Gastroesophageal sphincter (tissue), 4 donors: ENCODE measurements around the gene CELA2B. TPM values are rescaled to one million over a fixed set of nuclear protein-coding genes. Genes with fewer than 3 reads are reported as not detected.

Source experiments
- ATAC-seq: fragments of 150-250 bp; one replicate; pipeline ENCODE4 v1.9.1; 2016; ENCODE audit warnings: mild to moderate bottlenecking, moderate library complexity
- H3K27ac ChIP-seq, 4 donors: fragments of 200-600 bp; sonication (generic) in 3 of 4; 1 replicate in 3 of 4; 2 replicates in 1 of 4; pipeline ENCODE4 v1.5.1; 2016 to 2019
- H3K27me3 ChIP-seq: fragments of 200-600 bp; sonication (generic); one replicate; pipeline ENCODE4 v1.5.1; 2019
- H3K36me3 ChIP-seq, 2 donors: fragments of 200-600 bp; sonication (generic); one replicate each; pipeline ENCODE4 v1.5.1; 2019; ENCODE audit warnings: control low read depth in 1 of 2
- H3K4me1 ChIP-seq, 3 donors: fragments of 200-600 bp; sonication (generic); 1 replicate in 2 of 3; 2 replicates in 1 of 3; pipeline ENCODE4 v1.5.1; 2016 to 2019; ENCODE audit warnings: control low read depth in 2 of 3
- H3K4me3 ChIP-seq, 2 donors: fragments of 200-600 bp; sonication (generic); one replicate each; pipeline ENCODE4 v1.5.1; 2019; ENCODE audit warnings: mild to moderate bottlenecking in 1 of 2, moderate library complexity in 1 of 2
- H3K9me3 ChIP-seq, 3 donors: fragments of 200-600 bp; sonication (generic); one replicate each; pipeline ENCODE4 v1.5.1; 2017 to 2019; ENCODE audit warnings: control low read depth in 2 of 3
- CTCF ChIP-seq, 4 experiments: fragments of 200-600 bp in 2 of 4; fragments of 450-650 bp in 2 of 4; sonication (generic) in 1 of 4; IDR thresholded peaks; one replicate each; pipeline ENCODE4 v1.5.1; 2017 to 2019; ENCODE audit warnings: antibody characterized with exemption in 4 of 4, mild to moderate bottlenecking in 2 of 4, moderate library complexity in 2 of 4
- EP300 ChIP-seq: sonication (generic); formaldehyde crosslinking; IDR thresholded peaks from one replicate; pipeline ENCODE4 v1.6.1; 2017; ENCODE audit warnings: antibody characterized with exemption, mild to moderate bottlenecking
- POLR2A ChIP-seq, 2 donors: fragments of 450-650 bp; IDR thresholded peaks; one replicate each; pipeline ENCODE4 v1.6.1; 2017; ENCODE audit warnings: antibody characterized with exemption in 2 of 2, mild to moderate bottlenecking in 2 of 2, moderate library complexity in 1 of 2
- POLR2AphosphoS5 ChIP-seq: sonication (generic); formaldehyde crosslinking; IDR thresholded peaks from one replicate; pipeline ENCODE4 v1.6.1; 2017; ENCODE audit warnings: antibody characterized with exemption
- WGBS, 2 donors: methylation state at CpG; one replicate each; pipeline ENCODE4 v1.1.5; 2018; ENCODE audit warnings: low coverage in 1 of 2; 5-methylcytosine and 5-hydroxymethylcytosine counted together
- total RNA-seq, 4 donors: library from RNA; depleted of rRNA; stranded (reverse); fragments of >200 nt; gene quantifications; one replicate each; pipeline ENCODE4 v1.1.0, GENCODE V29; 2016

CELA2B gene
- total RNA-seq, 4 donors from 2014 or later = not detected

GRCh38 chr1:15522551-15522950, 46.6 kb downstream of the CELA2B start:
- 100% methylated on average over 1 to 2 of the region's 4 CpGs for WGBS, 2 donors
- peak overlapping the region in 2 of 4 donors; percentile 96 to 100 for H3K27ac ChIP-seq
- H3K9me3 ChIP-seq = no peaks in the 10 kb centered on the region
- peaks cover 0 to 7% of the 10 kb centered on the region in 2 donors for H3K36me3 ChIP-seq
- TF ChIP-seq EP300 (no peak), POLR2AphosphoS5 (no peak), POLR2A (IDR thresholded peaks at IDR 0.05) (no peak), CTCF (IDR thresholded peaks at IDR 0.05) (no peak)
- no peak overlapping the region for H3K4me3 ChIP-seq
- peaks cover 0 to 36% (median 11%) of the 10 kb centered on the region in 3 donors for H3K4me1 ChIP-seq
- ATAC-seq = no peak
- no peaks in the 10 kb centered on the region for H3K27me3 ChIP-seq

- Histone ChIP-seq H3K27ac (peak overlapping the region; percentile 94 to 100 (median 95)), H3K4me1 (peaks cover 0 to 44% (median 11%) of the 10 kb centered on the region in 3 donors), H3K36me3 (no peaks in the 10 kb centered on the region), H3K4me3 (peak overlapping the region; percentile 71 to 94), H3K27me3 (no peaks in the 10 kb centered on the region), H3K9me3 (no peaks in the 10 kb centered on the region)
- no peak for ATAC-seq
- WGBS, 2 donors = 32 to 62% methylated on average over 10 to 16 of the region's 18 CpGs
- TF ChIP-seq POLR2A (IDR thresholded peaks at IDR 0.05) = no peak
Measured at GRCh38 chr1:15523104-15524020, 47.5 kb downstream of the CELA2B start.

GRCh38 chr1:15524021-15524282, 48.0 kb downstream of the CELA2B start, which contains the start of gene CASP9:
CASP9 (minus strand) TSS chr1:15524215; CDS start chr1:15524200, 15 bp downstream.
- peak within 1 kb of the TSS; percentile 94 to 100 (median 95) for H3K27ac ChIP-seq
- no peak for ATAC-seq
- no peaks in the 10 kb centered on the region for H3K36me3 ChIP-seq
- WGBS, 2 donors = 0% methylated on average over 3 of the region's 27 CpGs; no CpG with 5 or more reads in 1 of the 2 donors
- TF ChIP-seq CTCF (IDR thresholded peaks at IDR 0.05) (peak in 2 of 4 experiments; percentile 17 to 29), POLR2AphosphoS5 (peak; percentile 58), EP300 (no peak), POLR2A (IDR thresholded peaks at IDR 0.05) (peak in 1 of 2 donors; percentile 27)
- H3K9me3 ChIP-seq = no peaks in the 10 kb centered on the region
- H3K27me3 ChIP-seq = no peaks in the 10 kb centered on the region
- H3K4me1 ChIP-seq = peaks cover 0 to 47% (median 11%) of the 10 kb centered on the region in 3 donors
- peak within 1 kb of the TSS; percentile 71 to 94 for H3K4me3 ChIP-seq

GRCh38 chr1:15524283-15525049, 48.6 kb downstream of the CELA2B start:
- 0% methylated on average over 11 of the region's 88 CpGs; no CpG with 5 or more reads in 1 of the 2 donors for WGBS, 2 donors
- no peaks in the 10 kb centered on the region for H3K36me3 ChIP-seq
- H3K27me3 ChIP-seq = no peaks in the 10 kb centered on the region

More at GRCh38 chr1:15524283-15525049, 48.6 kb downstream of the CELA2B start:
- peak overlapping the region; percentile 94 to 100 (median 95) for H3K27ac ChIP-seq
- TF ChIP-seq POLR2A (IDR thresholded peaks at IDR 0.05) = peak; percentile 1 to 30
- TF ChIP-seq CTCF (IDR thresholded peaks at IDR 0.05) = no peak
- peak; percentile 57 for TF ChIP-seq EP300
- peak; percentile 46 for TF ChIP-seq POLR2AphosphoS5
- H3K4me1 ChIP-seq = peaks cover 0 to 52% (median 11%) of the 10 kb centered on the region in 3 donors
- peak overlapping the region; percentile 71 to 94 for H3K4me3 ChIP-seq
- peak; percentile 71 for ATAC-seq
- H3K9me3 ChIP-seq = no peaks in the 10 kb centered on the region
